HG02623 (cell line): Measurements from ENCODE around the gene ATP10B.

ENCODE experiments used
- ATAC-seq: cut with Tn5 transposase; IDR thresholded peaks from one replicate; pipeline ENCODE4 v1.9.1; 2021; ENCODE audit warnings: moderate library complexity; ENCODE audit not compliant: unreplicated experiment

Gene ATP10B

DNA sequence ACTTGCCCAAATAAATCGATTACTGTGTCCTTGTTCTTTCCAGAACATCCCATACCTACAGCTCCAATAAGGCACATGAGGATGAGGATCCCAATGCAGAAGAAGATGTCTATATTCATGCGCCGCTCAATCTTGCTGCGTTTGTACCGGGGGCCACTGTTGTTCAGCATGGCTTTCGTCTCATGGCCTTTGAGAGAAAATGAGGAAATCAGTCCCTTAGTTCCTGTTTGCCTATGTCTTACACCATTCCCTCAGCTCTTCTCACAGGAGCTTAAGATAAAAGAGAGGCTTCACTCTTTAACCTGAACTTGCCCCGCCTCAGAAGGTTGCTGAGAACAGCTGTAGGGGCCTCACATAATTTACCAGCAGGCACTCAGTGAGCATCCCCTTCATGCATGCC, 211.6 kb downstream of the ATP10B start:
- ATAC-seq: no peak

GRCh38 chr5:160638161-160638742, 213.8 kb downstream of the ATP10B start:
- ATAC-seq: no peak

GRCh38 chr5:160637357-160638090, 214.5 kb downstream of the ATP10B start:
- ATAC-seq: no peak

DNA sequence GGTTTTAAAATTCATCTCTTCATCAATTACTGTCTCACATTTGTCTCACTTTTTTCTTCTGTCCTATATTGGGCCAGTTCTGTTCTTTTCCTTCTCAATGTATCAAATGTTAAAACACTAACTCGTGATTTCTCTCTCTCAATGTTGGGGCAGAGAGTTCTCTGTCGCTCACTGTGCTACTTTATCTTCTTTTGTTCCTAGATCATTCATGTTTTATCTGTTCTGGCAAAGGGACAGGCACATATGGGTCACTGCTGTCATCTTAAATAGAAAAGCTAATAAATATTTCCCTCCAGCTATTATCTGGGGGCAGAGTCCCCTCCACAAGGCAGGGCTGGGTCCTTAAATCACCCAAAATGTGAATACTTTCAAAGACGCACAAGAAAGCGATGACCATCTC, 216.3 kb downstream of the ATP10B start:
- no peak for ATAC-seq

- no peak for ATAC-seq
Observed at GRCh38 chr5:160635046-160635445, 217.0 kb downstream of the ATP10B start.

DNA sequence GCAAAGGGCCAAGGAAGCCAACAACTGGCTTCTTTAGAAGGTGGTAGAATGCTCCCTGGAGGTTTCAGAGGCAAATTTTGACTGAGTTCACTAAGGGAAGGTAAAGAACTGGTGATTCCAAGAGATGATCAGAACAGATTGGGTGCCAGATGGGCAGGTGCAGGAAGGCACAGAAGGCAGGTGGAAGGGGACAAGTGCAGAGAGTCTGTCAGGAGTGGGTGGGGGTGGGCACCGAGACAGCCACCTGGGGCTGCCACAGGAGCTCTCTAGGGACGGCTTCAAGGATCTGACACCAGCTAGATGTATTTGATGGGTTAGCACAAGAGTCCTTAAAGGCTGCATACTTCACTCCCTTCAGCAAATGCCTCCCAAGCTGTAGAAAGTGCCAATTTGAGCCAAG, 223.0 kb downstream of the ATP10B start:
- no peak for ATAC-seq

GRCh38 chr5:160628619-160628968, 223.4 kb downstream of the ATP10B start:
- ATAC-seq: no peak

GRCh38 chr5:160627921-160628618, 223.9 kb downstream of the ATP10B start:
- ATAC-seq: no peak

- ATAC-seq: no peak
Observed at GRCh38 chr5:160626322-160626721, 225.7 kb downstream of the ATP10B start.

- ATAC-seq: no peak
Observed at GRCh38 chr5:160621526-160621925, 230.5 kb downstream of the ATP10B start.

DNA sequence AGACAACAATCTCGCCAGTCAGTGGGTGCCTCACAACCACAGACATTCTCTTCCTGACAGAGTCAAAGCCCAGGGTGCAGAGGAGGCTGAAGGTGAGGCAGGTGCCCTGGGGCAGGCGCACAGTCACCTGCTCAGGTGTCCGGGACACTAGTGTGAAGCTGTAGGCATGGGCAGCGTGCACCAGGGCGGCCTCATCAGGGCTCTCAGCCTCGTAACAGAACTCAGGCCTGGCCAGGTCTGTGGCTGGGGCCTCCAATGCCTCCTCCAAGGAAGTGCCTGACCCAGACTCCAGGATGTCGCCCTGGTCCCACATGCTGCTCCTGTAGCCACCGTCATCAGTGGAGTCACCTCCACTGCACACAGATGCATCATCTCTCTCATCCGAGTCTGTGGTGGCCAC, 231.6 kb downstream of the ATP10B start:
- no peak for ATAC-seq

DNA sequence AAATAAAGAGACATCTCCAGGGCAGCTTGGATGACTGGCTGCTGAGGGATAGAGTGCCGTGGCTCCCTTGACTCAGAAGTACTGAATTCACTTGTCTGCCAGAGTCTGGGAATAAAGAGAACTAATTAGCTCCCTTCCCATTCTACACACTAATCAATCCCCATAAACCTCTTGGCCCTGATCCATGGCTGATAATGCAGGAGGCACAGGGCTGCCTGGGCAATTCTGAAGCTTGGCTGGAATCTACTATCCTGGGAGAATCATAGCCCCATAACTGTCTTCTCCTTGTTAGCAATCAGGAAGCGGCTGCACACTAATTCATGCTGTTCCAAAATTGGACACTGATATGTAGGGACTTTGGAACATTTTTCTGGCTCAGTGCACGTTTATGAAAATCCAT, 232.6 kb downstream of the ATP10B start:
- no peak for ATAC-seq

- no peak for ATAC-seq
Observed at GRCh38 chr5:160618286-160618685, 233.7 kb downstream of the ATP10B start.

- ATAC-seq: no peak
Observed at GRCh38 chr5:160616712-160617497, 235.1 kb downstream of the ATP10B start.

GRCh38 chr5:160614136-160614535, 237.9 kb downstream of the ATP10B start:
- ATAC-seq: no peak

GRCh38 chr5:160605266-160605665, 246.7 kb downstream of the ATP10B start:
- ATAC-seq: no peak

GRCh38 chr5:160604484-160604883, 247.5 kb downstream of the ATP10B start:
- ATAC-seq: no peak

GRCh38 chr5:160602744-160603143, 249.3 kb downstream of the ATP10B start:
- no peak for ATAC-seq

GRCh38 chr5:160601046-160601445, 251.0 kb downstream of the ATP10B start:
- ATAC-seq: no peak

DNA sequence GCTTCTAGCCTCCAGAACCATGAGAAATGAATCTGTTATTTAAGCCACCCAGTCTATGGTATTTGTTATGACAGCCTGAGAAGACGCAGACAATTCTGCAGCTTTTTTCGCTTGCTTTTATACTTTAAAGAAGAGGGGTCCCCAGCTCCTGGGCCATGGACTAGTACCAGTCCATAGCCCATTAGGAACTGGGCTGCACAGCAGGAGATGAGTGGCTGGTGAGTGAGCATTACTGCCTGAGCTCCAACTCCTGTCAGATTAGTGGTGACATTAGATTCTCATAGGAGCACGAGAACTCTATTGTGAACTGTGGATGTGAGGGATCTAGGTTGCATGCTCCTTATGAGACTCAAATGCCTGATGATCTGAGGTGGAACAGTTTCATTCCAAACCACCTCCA, 278.7 kb downstream of the ATP10B start:
- ATAC-seq: no peak

GRCh38 chr5:160567031-160567705, 284.8 kb downstream of the ATP10B start:
- ATAC-seq: no peak
